ENCODE measurements around the gene ENOX1. TPM values are rescaled to one million over a fixed set of nuclear protein-coding genes. Genes with fewer than 3 reads are reported as not detected.

ENOX1 gene
- total RNA-seq, 2 donors from 2014 or later: 0.14 to 11.7 TPM

- H3K4me1 Mint-ChIP-seq (ENCODE audit: low read depth in 2 of 2): no peaks in the 10 kb centered on the region
- peaks cover 10 to 18% of the 10 kb centered on the region in 2 donors for H3K27me3 Mint-ChIP-seq
- H3K4me3 Mint-ChIP-seq: no peak overlapping the region
- H3K9me3 Mint-ChIP-seq: peaks cover 5% of the 10 kb centered on the region
- peaks cover 10% of the 10 kb centered on the region for H3K36me3 Mint-ChIP-seq
- DNase-seq (ENCODE audit: low spot score) (no peak), ATAC-seq (no peak)
- no peak overlapping the region for H3K27ac Mint-ChIP-seq
Measured at GRCh38 chr13:43166644-43167457, 619.9 kb downstream of the ENOX1 start.

Other genes with a start within 250 kb of the ENOX1 start
- gene CCDC122, start 92.8 kb upstream of the ENOX1 start, total RNA-seq: 1 to 10 TPM; 2.4 to 2.5 TPM
- 10 to 100 TPM in 1 of 2 donors, 1 to 10 TPM in 1; 9.7 to 11.8 TPM for gene LACC1, start 92.9 kb upstream of the ENOX1 start, total RNA-seq

Measured in natural killer cell treated with Interleukin-12 subunit alpha and Interleukin-12 subunit beta and Interleukin-15 and Interleukin-18, amount 100 ng/mL, for 72 hours (primary cell).